DMS53 (cell line): ENCODE measurements around the gene R3HCC1L.

Experiments used
- DNase-seq: peaks from one replicate; lab custom pipeline; 2025; lab: John Stamatoyannopoulos, UW

Gene R3HCC1L

GRCh38 chr10:98231417-98231816, 97.0 kb downstream of the R3HCC1L start:
- no peak for DNase-seq

- no peak for DNase-seq
Measured at GRCh38 chr10:98235846-98236245, 101.4 kb downstream of the R3HCC1L start.

- DNase-seq, result no peak
Measured at GRCh38 chr10:98236862-98237261, 102.4 kb downstream of the R3HCC1L start.

GRCh38 chr10:98238391-98238790, 103.9 kb downstream of the R3HCC1L start:
- no peak for DNase-seq

- DNase-seq, result no peak
Measured at GRCh38 chr10:98240524-98240923, 106.1 kb downstream of the R3HCC1L start.

- peak; percentile 33 for DNase-seq
Measured at GRCh38 chr10:98242823-98243222, 108.4 kb downstream of the R3HCC1L start.

GRCh38 chr10:98244141-98244540, 109.7 kb downstream of the R3HCC1L start:
- DNase-seq, result no peak

GRCh38 chr10:98244586-98244985, 110.1 kb downstream of the R3HCC1L start:
- DNase-seq, result no peak

GRCh38 chr10:98246911-98247805, 112.7 kb downstream of the R3HCC1L start:
- no peak for DNase-seq

GRCh38 chr10:98248018-98248417, 113.6 kb downstream of the R3HCC1L start:
- DNase-seq, result no peak

GRCh38 chr10:98249134-98249533, 114.7 kb downstream of the R3HCC1L start:
- peak; percentile 29 for DNase-seq

- no peak for DNase-seq
Measured at GRCh38 chr10:98251399-98251798, 116.9 kb downstream of the R3HCC1L start.

- no peak for DNase-seq
Measured at GRCh38 chr10:98252464-98252863, 118.0 kb downstream of the R3HCC1L start.

GRCh38 chr10:98253499-98253898, 119.0 kb downstream of the R3HCC1L start:
- no peak for DNase-seq

- no peak for DNase-seq
Measured at GRCh38 chr10:98254234-98254974, 119.9 kb downstream of the R3HCC1L start.

- DNase-seq, result no peak
Measured at GRCh38 chr10:98255146-98255877, 120.9 kb downstream of the R3HCC1L start.

- DNase-seq, result no peak
Measured at GRCh38 chr10:98256692-98257091, 122.2 kb downstream of the R3HCC1L start.

- DNase-seq, result no peak
Measured at GRCh38 chr10:98257198-98257597, 122.7 kb downstream of the R3HCC1L start.

GRCh38 chr10:98257961-98258360, 123.5 kb downstream of the R3HCC1L start:
- no peak for DNase-seq

GRCh38 chr10:98258683-98259454, 124.4 kb downstream of the R3HCC1L start:
- no peak for DNase-seq

- peak; percentile 46 for DNase-seq
Measured at GRCh38 chr10:98259606-98260315, 125.3 kb downstream of the R3HCC1L start.
